GM13977 (cell line): ENCODE data around the gene EDC3.
A peak's percentile ranks its signal among the peaks of the same experiment; 100 is the strongest.

Experiments
- DNase-seq: peaks from one replicate; pipeline ENCODE4 v3.0.0; 2012; ENCODE audit warnings: low spot score
- in situ Hi-C: fragments of 300-500 bp; cut with MboI; formaldehyde crosslinking; loops from one replicate; pipeline ENCODE4 v1.12.0; 2022; ENCODE audit warnings: low sequenced_read_pairs, low pct_unique_long_range_greater_than_20kb, mixed read lengths, inconsistent platforms; ENCODE audit not compliant: unreplicated experiment
- TF ChIP-seq, protein P1 (sequence below): IDR thresholded peaks from 2 replicates; pipeline ENCODE4 v1.5.1; 2012; ENCODE audit warnings: mild to moderate bottlenecking, control low read depth; ENCODE audit not compliant: insufficient read depth; ENCODE audit errors: extremely low read depth, missing control alignments

The EDC3 gene

DNA sequence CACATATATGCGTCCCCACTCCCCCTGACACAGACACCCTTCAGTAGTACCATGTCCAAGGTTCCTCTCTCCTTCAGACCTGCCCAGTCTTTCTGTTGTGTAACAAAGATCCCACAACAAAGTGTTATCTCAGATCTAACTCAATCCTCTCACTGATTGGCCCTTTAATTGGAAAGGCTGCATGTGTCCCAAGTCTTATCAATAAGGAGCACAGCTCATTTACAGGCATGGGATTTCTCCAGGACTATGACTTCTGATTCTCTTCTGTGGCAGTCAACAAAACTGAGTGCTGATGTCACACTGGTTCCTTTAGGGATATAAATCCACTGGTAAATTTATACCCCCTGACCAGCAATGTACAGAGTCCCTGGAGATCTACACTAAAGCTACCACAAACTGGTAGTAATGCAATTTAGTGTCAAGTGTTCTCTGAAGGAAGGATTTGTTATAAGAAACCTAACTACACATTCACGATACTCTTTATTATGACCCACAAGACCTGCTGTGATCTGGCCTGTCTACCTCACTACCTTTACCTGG is 52.1 kb downstream of the EDC3 start:
- no peak for DNase-seq
- TF ChIP-seq, protein P1, sequence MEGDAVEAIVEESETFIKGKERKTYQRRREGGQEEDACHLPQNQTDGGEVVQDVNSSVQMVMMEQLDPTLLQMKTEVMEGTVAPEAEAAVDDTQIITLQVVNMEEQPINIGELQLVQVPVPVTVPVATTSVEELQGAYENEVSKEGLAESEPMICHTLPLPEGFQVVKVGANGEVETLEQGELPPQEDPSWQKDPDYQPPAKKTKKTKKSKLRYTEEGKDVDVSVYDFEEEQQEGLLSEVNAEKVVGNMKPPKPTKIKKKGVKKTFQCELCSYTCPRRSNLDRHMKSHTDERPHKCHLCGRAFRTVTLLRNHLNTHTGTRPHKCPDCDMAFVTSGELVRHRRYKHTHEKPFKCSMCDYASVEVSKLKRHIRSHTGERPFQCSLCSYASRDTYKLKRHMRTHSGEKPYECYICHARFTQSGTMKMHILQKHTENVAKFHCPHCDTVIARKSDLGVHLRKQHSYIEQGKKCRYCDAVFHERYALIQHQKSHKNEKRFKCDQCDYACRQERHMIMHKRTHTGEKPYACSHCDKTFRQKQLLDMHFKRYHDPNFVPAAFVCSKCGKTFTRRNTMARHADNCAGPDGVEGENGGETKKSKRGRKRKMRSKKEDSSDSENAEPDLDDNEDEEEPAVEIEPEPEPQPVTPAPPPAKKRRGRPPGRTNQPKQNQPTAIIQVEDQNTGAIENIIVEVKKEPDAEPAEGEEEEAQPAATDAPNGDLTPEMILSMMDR, result no peak
- in situ Hi-C loops, result loop anchor here (25.0 kb wide), 1 partner anchor 294 kb away; the partner anchor contains the start of gene COX5A

DNA sequence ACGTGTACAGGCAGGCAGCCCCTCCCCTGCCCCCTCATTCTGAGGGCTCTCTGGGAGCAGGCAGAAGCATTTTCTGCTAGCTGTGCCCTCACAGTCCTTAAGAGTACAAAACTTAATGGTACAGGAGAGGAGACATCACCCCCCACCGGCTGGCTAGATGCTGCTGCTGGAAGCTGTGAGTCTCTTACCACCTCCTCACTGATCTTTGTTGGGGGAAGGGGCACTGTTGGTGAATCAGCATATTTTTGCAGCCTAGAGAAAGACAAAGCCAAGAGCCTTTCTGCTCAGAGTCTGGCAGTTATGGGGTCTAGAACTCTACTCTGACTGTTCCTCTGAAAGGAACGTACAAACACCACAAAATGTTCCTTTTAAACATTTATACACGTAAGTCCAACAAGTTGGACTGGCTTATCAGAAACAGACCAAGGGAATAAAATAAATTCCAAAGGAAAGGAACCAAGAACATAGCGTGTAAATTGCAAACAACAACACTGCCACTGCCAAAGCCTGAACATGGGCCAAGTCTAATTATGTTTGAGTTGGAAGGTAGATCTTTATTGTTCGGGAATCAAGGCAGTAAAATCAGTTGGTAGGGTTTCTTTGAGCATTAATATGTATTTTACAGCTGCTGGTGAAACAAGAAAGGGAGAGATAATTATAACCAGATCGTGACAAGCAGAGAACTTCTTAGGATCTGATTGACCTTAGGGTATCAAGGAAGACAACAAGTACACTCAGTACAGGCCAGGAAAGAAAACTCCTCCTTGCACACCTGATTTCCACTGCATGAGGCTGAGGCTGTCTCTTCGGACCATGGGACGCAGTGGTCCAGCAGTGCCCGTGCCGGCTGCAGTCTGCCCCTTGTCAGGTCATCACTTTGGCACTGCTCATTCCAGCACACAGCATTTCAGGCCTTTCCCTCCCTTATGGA is 52.8 kb downstream of the EDC3 start:
- DNase-seq, result no peak
- in situ Hi-C loops, result loop anchor here (25.0 kb wide), 1 partner anchor 294 kb away; the partner anchor contains the start of gene COX5A
- TF ChIP-seq, protein P1, result no peak

- in situ Hi-C loops, result loop anchor here (25.0 kb wide), 1 partner anchor 295 kb away; the partner anchor contains the start of gene COX5A
- DNase-seq, result no peak
- TF ChIP-seq, protein P1, result no peak
Observed at GRCh38 chr15:74642348-74642733, 53.5 kb downstream of the EDC3 start.

- TF ChIP-seq, protein P1, result no peak
- DNase-seq, result no peak
- in situ Hi-C loops, result loop anchor here (25.0 kb wide), 1 partner anchor 296 kb away; the partner anchor contains the start of gene COX5A
Observed at GRCh38 chr15:74641151-74641550, 54.7 kb downstream of the EDC3 start.

GRCh38 chr15:74636984-74637383 is 58.8 kb downstream of the EDC3 start:
- DNase-seq, result no peak
- TF ChIP-seq, protein P1, result no peak
- in situ Hi-C loops, result loop anchor here (25.0 kb wide), 1 partner anchor 300 kb away; the partner anchor contains the start of gene COX5A

GRCh38 chr15:74635228-74635627 is 60.6 kb downstream of the EDC3 start:
- peak; percentile 76 for DNase-seq
- TF ChIP-seq, protein P1, result peak; percentile 92
- in situ Hi-C loops, result loop anchor here (25.0 kb wide), 1 partner anchor 302 kb away; the partner anchor contains the start of gene COX5A
